ENCODE results near the gene EIF4B. TPM values are rescaled to one million over a fixed set of nuclear protein-coding genes. Genes with fewer than 3 reads are reported as not detected.
A peak's percentile ranks its signal among the peaks of the same experiment; 100 is the strongest.

The EIF4B gene
- polyA plus RNA-seq, 1 donor (not counting 4 experiments of a cell fraction or from before 2014, with no cell fraction given): 422 TPM

GRCh38 chr12:53077030-53077429 is 70.8 kb downstream of the EIF4B start:
- H3K4me1 ChIP-seq (ENCODE audit: control insufficient read depth, extremely low read depth, insufficient read depth, low read length): peaks cover 30% of the 10 kb centered on the region
- H3K79me2 ChIP-seq (ENCODE audit: control insufficient read depth, insufficient read depth, low read length): peaks cover 11% of the 10 kb centered on the region
- no peaks in the 10 kb centered on the region for H4K20me1 ChIP-seq (ENCODE audit: control insufficient read depth, extremely low read depth, insufficient read depth, low read length)
- dilution Hi-C loops (cut with MboI; ENCODE audit: extremely low pct_ligation_motif_present, low sequenced_read_pairs): no loop called here
- H3K9me1 ChIP-seq (ENCODE audit: control insufficient read depth, extremely low read depth, insufficient read depth, low read length): peaks cover 3% of the 10 kb centered on the region
- no peaks in the 10 kb centered on the region for H3K27me3 ChIP-seq (ENCODE audit: control insufficient read depth, extremely low read depth, insufficient read depth, low read length)
- TF ChIP-seq, protein P1, sequence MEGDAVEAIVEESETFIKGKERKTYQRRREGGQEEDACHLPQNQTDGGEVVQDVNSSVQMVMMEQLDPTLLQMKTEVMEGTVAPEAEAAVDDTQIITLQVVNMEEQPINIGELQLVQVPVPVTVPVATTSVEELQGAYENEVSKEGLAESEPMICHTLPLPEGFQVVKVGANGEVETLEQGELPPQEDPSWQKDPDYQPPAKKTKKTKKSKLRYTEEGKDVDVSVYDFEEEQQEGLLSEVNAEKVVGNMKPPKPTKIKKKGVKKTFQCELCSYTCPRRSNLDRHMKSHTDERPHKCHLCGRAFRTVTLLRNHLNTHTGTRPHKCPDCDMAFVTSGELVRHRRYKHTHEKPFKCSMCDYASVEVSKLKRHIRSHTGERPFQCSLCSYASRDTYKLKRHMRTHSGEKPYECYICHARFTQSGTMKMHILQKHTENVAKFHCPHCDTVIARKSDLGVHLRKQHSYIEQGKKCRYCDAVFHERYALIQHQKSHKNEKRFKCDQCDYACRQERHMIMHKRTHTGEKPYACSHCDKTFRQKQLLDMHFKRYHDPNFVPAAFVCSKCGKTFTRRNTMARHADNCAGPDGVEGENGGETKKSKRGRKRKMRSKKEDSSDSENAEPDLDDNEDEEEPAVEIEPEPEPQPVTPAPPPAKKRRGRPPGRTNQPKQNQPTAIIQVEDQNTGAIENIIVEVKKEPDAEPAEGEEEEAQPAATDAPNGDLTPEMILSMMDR (optimal IDR thresholded peaks at IDR 0.05 in 1 of 3, IDR thresholded peaks at IDR 0.05 in 1 of 3, conservative IDR thresholded peaks at IDR 0.05 in 1 of 3; ENCODE audit: extremely low read depth in 1 of 3, insufficient read depth in 2 of 3, low read length in 3 of 3): no peak
- no peak for TF ChIP-seq EZH2 (IDR thresholded peaks at IDR 0.05; ENCODE audit: low read length)
- no peak overlapping the region for H3K4me2 ChIP-seq (ENCODE audit: control insufficient read depth, extremely low read depth, insufficient read depth, low read depth, low read length)
- H3K9ac ChIP-seq (ENCODE audit: control insufficient read depth, extremely low read depth, insufficient read depth, low read length): no peak overlapping the region
- H2AFZ ChIP-seq (ENCODE audit: control insufficient read depth, low read length): no peak overlapping the region
- H3K27ac ChIP-seq (ENCODE audit: control insufficient read depth, insufficient read depth, low read length): no peak overlapping the region
- no peak overlapping the region for H3K4me3 ChIP-seq (ENCODE audit: control insufficient read depth in 2 of 3, extremely low read depth in 1 of 3, insufficient read depth in 2 of 3, low read depth in 1 of 3, low read length in 3 of 3)
- peaks cover 21 to 30% of the 10 kb centered on the region in 2 experiments for H3K36me3 ChIP-seq (ENCODE audit: control insufficient read depth in 2 of 2, extremely low read depth in 1 of 2, insufficient read depth in 2 of 2, low read length in 2 of 2)
- FAIRE-seq (no peak), DNase-seq (ENCODE audit: low read depth, low spot score) (no peak)
- H3K9me3 ChIP-seq (ENCODE audit: control insufficient read depth, low read depth, low read length): no peaks in the 10 kb centered on the region

GRCh38 chr12:53078425-53079225 is 72.4 kb downstream of the EIF4B start:
- Histone ChIP-seq H3K79me2 (ENCODE audit: control insufficient read depth, insufficient read depth, low read length) (peaks cover 11% of the 10 kb centered on the region), H3K27me3 (ENCODE audit: control insufficient read depth, extremely low read depth, insufficient read depth, low read length) (no peaks in the 10 kb centered on the region), H2AFZ (ENCODE audit: control insufficient read depth, low read length) (peak overlapping the region; percentile 52), H4K20me1 (ENCODE audit: control insufficient read depth, extremely low read depth, insufficient read depth, low read length) (no peaks in the 10 kb centered on the region), H3K9ac (ENCODE audit: control insufficient read depth, extremely low read depth, insufficient read depth, low read length) (peak overlapping the region; percentile 79), H3K9me1 (ENCODE audit: control insufficient read depth, extremely low read depth, insufficient read depth, low read length) (no peaks in the 10 kb centered on the region), H3K4me1 (ENCODE audit: control insufficient read depth, extremely low read depth, insufficient read depth, low read length) (peaks cover 23% of the 10 kb centered on the region), H3K27ac (ENCODE audit: control insufficient read depth, insufficient read depth, low read length) (peak overlapping the region; percentile 57), H3K9me3 (ENCODE audit: control insufficient read depth, low read depth, low read length) (no peaks in the 10 kb centered on the region), H3K36me3 (ENCODE audit: control insufficient read depth in 2 of 2, extremely low read depth in 1 of 2, insufficient read depth in 2 of 2, low read length in 2 of 2) (peaks cover 19 to 23% of the 10 kb centered on the region in 2 experiments), H3K4me3 (ENCODE audit: control insufficient read depth in 2 of 3, extremely low read depth in 1 of 3, insufficient read depth in 2 of 3, low read depth in 1 of 3, low read length in 3 of 3) (peak overlapping the region; percentile 62 to 90 (median 88)), H3K4me2 (ENCODE audit: control insufficient read depth, extremely low read depth, insufficient read depth, low read depth, low read length) (peak overlapping the region; percentile 98)
- DNase-seq (ENCODE audit: low read depth, low spot score): no peak
- no peak for FAIRE-seq
- TF ChIP-seq, protein P1 (optimal IDR thresholded peaks at IDR 0.05 in 1 of 3, IDR thresholded peaks at IDR 0.05 in 1 of 3, conservative IDR thresholded peaks at IDR 0.05 in 1 of 3; ENCODE audit: extremely low read depth in 1 of 3, insufficient read depth in 2 of 3, low read length in 3 of 3): no peak
- TF ChIP-seq EZH2 (IDR thresholded peaks at IDR 0.05; ENCODE audit: low read length): no peak
- dilution Hi-C loops (cut with MboI; ENCODE audit: extremely low pct_ligation_motif_present, low sequenced_read_pairs): no loop called here
